A673 (cell line): ENCODE results near the gene NOL11.

Source experiments
- EZH2 ChIP-seq: fragments of 200-600 bp; sonication (generic); IDR thresholded peaks from 2 replicates; pipeline ENCODE4 v1.6.1; 2017; ENCODE audit warnings: borderline replicate concordance, low read depth, mild to moderate bottlenecking, mixed read lengths, antibody characterized with exemption, low read length; ENCODE audit not compliant: poor library complexity, severe bottlenecking
- TF ChIP-seq, protein P1 (sequence below): fragments of 300-800, 200-600 bp; sonication (generic); conservative IDR thresholded peaks from 2 replicates; pipeline ENCODE4 v1.5.1; 2017; ENCODE audit warnings: low read depth, mild to moderate bottlenecking, antibody characterized with exemption, low read length, moderate library complexity, mixed read lengths

DNA sequence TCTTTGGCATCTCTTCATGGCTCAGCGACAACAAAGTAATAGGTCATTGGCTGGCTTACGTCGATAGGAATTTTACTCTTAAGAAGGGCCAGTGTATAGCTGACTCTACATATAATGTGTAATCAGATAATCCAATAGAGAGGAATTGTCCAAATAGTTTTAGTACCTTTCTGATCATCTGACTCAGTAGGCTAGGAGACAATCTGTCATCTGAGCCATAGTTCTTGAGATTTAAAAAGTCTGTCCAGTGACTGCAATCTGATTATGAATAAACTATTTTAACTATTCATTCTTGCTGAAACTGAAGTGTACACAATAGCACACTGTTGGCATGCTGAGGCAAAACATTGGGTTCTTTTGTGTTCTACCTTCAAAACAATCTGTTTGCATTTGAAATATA is 21.4 kb upstream of the NOL11 start:
- TF ChIP-seq, protein P1, sequence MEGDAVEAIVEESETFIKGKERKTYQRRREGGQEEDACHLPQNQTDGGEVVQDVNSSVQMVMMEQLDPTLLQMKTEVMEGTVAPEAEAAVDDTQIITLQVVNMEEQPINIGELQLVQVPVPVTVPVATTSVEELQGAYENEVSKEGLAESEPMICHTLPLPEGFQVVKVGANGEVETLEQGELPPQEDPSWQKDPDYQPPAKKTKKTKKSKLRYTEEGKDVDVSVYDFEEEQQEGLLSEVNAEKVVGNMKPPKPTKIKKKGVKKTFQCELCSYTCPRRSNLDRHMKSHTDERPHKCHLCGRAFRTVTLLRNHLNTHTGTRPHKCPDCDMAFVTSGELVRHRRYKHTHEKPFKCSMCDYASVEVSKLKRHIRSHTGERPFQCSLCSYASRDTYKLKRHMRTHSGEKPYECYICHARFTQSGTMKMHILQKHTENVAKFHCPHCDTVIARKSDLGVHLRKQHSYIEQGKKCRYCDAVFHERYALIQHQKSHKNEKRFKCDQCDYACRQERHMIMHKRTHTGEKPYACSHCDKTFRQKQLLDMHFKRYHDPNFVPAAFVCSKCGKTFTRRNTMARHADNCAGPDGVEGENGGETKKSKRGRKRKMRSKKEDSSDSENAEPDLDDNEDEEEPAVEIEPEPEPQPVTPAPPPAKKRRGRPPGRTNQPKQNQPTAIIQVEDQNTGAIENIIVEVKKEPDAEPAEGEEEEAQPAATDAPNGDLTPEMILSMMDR, result no peak
- no peak for TF ChIP-seq EZH2
